ENCODE results near the gene TXNRD1. TPM values are rescaled to one million over a fixed set of nuclear protein-coding genes. Genes with fewer than 3 reads are reported as not detected.

TXNRD1 gene
- total RNA-seq, 1 experiment from 2014 or later = 327 TPM

GRCh38 chr12:104305349-104305748 is 89.8 kb downstream of the TXNRD1 start:
- Histone ChIP-seq H3K9ac (ENCODE audit: low read length) (no peak overlapping the region), H3K9me2 (ENCODE audit: insufficient read depth) (no peaks in the 10 kb centered on the region), H3K27me3 (ENCODE audit: insufficient read depth, low read length) (no peaks in the 10 kb centered on the region), H3K4me2 (ENCODE audit: low read length) (no peak overlapping the region), H3K36me3 (ENCODE audit: control insufficient read depth in 1 of 2, insufficient read depth in 2 of 2, low read length in 2 of 2) (peaks cover 7 to 58% of the 10 kb centered on the region in 2 experiments; a peak in 2 of 4 replicates), H2AFZ (ENCODE audit: low read depth, low read length, poor library complexity, severe bottlenecking) (no peak overlapping the region), H4K20me1 (ENCODE audit: insufficient read depth) (peaks cover 53% of the 10 kb centered on the region; the same call in 1 of the 2 replicates), H3K9me3 (ENCODE audit: control insufficient read depth in 1 of 2, insufficient read depth in 1 of 2, low read depth in 1 of 2, low read length in 2 of 2) (no peaks in the 10 kb centered on the region), H3K79me2 (ENCODE audit: insufficient read depth, low read length) (peaks cover 100% of the 10 kb centered on the region), H3K27ac (ENCODE audit: low read depth, low read length) (no peak overlapping the region), H3K4me3 (replicated peaks in 1 of 2; ENCODE audit: low read depth in 1 of 2, low read length in 2 of 2) (no peak overlapping the region), H3K4me1 (ENCODE audit: control insufficient read depth in 1 of 2, insufficient read depth in 2 of 2, low read length in 2 of 2) (peaks cover 1 to 34% of the 10 kb centered on the region in 2 experiments; a peak in 3 of 4 replicates)
- TF ChIP-seq POLR2AphosphoS5 (IDR thresholded peaks at IDR 0.05; ENCODE audit: low read depth, low read length) (0 out of 2 replicates have a peak, but pooled peaks have one; percentile 3), EZH2phosphoT487 (IDR thresholded peaks at IDR 0.05; ENCODE audit: borderline replicate concordance) (no peak)
- CTCF ChIA-PET = no interaction called here
- RAD21 ChIA-PET (ENCODE audit: low non-redundant PET in 1 of 2, low total read pairs in 2 of 2, uncharacterized antibody in 2 of 2, unreplicated experiment in 2 of 2) = no interaction called here
- ATAC-seq (no peak), DNase-seq (ENCODE audit: low read depth, low spot score) (no peak)
- POLR2A ChIA-PET = no interaction called here
- intact Hi-C loops (cut with micrococcal nuclease) = no loop called here
- BruUV-seq (replicated peaks) = no TSS peak

- ChIA-PET CTCF (no interaction called here), RAD21 (ENCODE audit: low non-redundant PET in 1 of 2, low total read pairs in 2 of 2, uncharacterized antibody in 2 of 2, unreplicated experiment in 2 of 2) (no interaction called here), POLR2A (no interaction called here)
- Histone ChIP-seq H3K27ac (ENCODE audit: low read depth, low read length) (no peak overlapping the region), H3K79me2 (ENCODE audit: insufficient read depth, low read length) (peaks cover 100% of the 10 kb centered on the region), H2AFZ (ENCODE audit: low read depth, low read length, poor library complexity, severe bottlenecking) (no peak overlapping the region), H3K4me3 (replicated peaks in 1 of 2; ENCODE audit: low read depth in 1 of 2, low read length in 2 of 2) (no peak overlapping the region), H3K36me3 (ENCODE audit: control insufficient read depth in 1 of 2, insufficient read depth in 2 of 2, low read length in 2 of 2) (peaks cover 12 to 65% of the 10 kb centered on the region in 2 experiments; a peak in 3 of 4 replicates), H3K4me1 (ENCODE audit: control insufficient read depth in 1 of 2, insufficient read depth in 2 of 2, low read length in 2 of 2) (peaks cover 0 to 40% of the 10 kb centered on the region in 2 experiments; a peak in 3 of 4 replicates), H3K9ac (ENCODE audit: low read length) (no peak overlapping the region), H4K20me1 (ENCODE audit: insufficient read depth) (peaks cover 62% of the 10 kb centered on the region; the same call in 1 of the 2 replicates), H3K9me3 (ENCODE audit: control insufficient read depth in 1 of 2, insufficient read depth in 1 of 2, low read depth in 1 of 2, low read length in 2 of 2) (no peaks in the 10 kb centered on the region), H3K4me2 (ENCODE audit: low read length) (no peak overlapping the region), H3K9me2 (ENCODE audit: insufficient read depth) (no peaks in the 10 kb centered on the region), H3K27me3 (ENCODE audit: insufficient read depth, low read length) (no peaks in the 10 kb centered on the region)
- no peak for TF ChIP-seq TCF7L2 (IDR thresholded peaks at IDR 0.05; ENCODE audit: borderline replicate concordance, extremely low read depth, insufficient read depth, insufficient read length)
- TF ChIP-seq YY1 (IDR thresholded peaks at IDR 0.05; ENCODE audit: extremely low read depth, insufficient replicate concordance, low read depth, low read length) = no peak
- no TSS peak for BruUV-seq (replicated peaks)
- intact Hi-C loops (cut with micrococcal nuclease) = no loop called here
- ATAC-seq (no peak), DNase-seq (ENCODE audit: low read depth, low spot score) (no peak)
Observed at GRCh38 chr12:104306376-104306775, 90.8 kb downstream of the TXNRD1 start.
